ENCODE data around the gene SMR3A. TPM values are rescaled to one million over a fixed set of nuclear protein-coding genes. Genes with fewer than 3 reads are reported as not detected.

Gene SMR3A
- polyA plus RNA-seq, 1 of the 3 experiments (the other 2 are of a cell fraction) = not detected

DNA sequence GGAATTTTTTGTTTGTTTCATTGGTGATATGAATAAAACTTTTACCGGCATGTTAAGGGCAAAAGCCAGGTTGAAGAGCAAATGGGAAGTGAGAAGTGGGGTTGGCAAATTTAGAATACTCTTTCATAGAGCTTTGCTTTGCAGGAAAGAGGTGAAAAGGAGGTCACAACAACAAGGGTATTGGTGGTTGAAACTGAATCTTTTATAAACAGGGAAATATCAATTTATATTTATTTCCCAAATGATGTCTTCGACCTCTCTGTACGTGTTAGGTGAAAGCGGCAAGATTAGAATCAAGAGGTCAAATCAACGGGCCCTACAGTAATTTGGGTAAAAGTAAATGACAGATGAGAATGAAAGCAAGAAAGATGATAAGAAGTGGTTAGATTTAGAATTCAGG is 3.4 kb downstream of the SMR3A start:
- WGBS (ENCODE audit: low lambda C conversion rate) = 23% methylated on average over 5 of the region's 5 CpGs
- Histone ChIP-seq H3K9me3 (no peaks in the 10 kb centered on the region), H3K27me3 (ENCODE audit: insufficient read depth) (no peaks in the 10 kb centered on the region), H3K27ac (ENCODE audit: low read depth in 2 of 2, low read length in 1 of 2) (no peak overlapping the region), H4K20me1 (ENCODE audit: insufficient read depth) (no peaks in the 10 kb centered on the region), H3K9me2 (no peaks in the 10 kb centered on the region), H3K4me2 (no peak overlapping the region), H3K4me3 (ENCODE audit: low read depth in 2 of 2, low read length in 1 of 2) (no peak overlapping the region), H3F3A (replicated peaks; ENCODE audit: insufficient read depth) (no peaks in the 10 kb centered on the region), H3K79me2 (ENCODE audit: insufficient read depth) (no peaks in the 10 kb centered on the region), H3K36me3 (replicated peaks in 1 of 2; ENCODE audit: control insufficient read depth in 1 of 2, insufficient read depth in 2 of 2, low read length in 1 of 2) (no peaks in the 10 kb centered on the region), H3K9ac (no peak overlapping the region), H3K4me1 (ENCODE audit: control insufficient read depth in 1 of 2, insufficient read depth in 2 of 2, low read depth in 1 of 2, low read length in 1 of 2) (no peaks in the 10 kb centered on the region), H2AFZ (ENCODE audit: low read depth) (no peak overlapping the region)
- no peak for DNase-seq
- TF ChIP-seq FOSL2 (IDR thresholded peaks at IDR 0.05; ENCODE audit: borderline replicate concordance, low read depth) (no peak), EZH2phosphoT487 (IDR thresholded peaks at IDR 0.05; ENCODE audit: borderline replicate concordance, low read depth) (no peak), YY1 (IDR thresholded peaks at IDR 0.05; ENCODE audit: low read depth) (no peak), CHD2 (IDR thresholded peaks at IDR 0.05; ENCODE audit: low read length, partially characterized antibody) (no peak), FOXJ3 (CRISPR knock-in tag; IDR thresholded peaks at IDR 0.05) (no peak), GABPA (IDR thresholded peaks at IDR 0.05; ENCODE audit: low read depth) (no peak)
- TF ChIP-seq, protein P1, sequence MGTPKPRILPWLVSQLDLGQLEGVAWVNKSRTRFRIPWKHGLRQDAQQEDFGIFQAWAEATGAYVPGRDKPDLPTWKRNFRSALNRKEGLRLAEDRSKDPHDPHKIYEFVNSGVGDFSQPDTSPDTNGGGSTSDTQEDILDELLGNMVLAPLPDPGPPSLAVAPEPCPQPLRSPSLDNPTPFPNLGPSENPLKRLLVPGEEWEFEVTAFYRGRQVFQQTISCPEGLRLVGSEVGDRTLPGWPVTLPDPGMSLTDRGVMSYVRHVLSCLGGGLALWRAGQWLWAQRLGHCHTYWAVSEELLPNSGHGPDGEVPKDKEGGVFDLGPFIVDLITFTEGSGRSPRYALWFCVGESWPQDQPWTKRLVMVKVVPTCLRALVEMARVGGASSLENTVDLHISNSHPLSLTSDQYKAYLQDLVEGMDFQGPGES (IDR thresholded peaks at IDR 0.05; ENCODE audit: low read depth, low read length) = no peak
- TF ChIP-seq, protein P2, sequence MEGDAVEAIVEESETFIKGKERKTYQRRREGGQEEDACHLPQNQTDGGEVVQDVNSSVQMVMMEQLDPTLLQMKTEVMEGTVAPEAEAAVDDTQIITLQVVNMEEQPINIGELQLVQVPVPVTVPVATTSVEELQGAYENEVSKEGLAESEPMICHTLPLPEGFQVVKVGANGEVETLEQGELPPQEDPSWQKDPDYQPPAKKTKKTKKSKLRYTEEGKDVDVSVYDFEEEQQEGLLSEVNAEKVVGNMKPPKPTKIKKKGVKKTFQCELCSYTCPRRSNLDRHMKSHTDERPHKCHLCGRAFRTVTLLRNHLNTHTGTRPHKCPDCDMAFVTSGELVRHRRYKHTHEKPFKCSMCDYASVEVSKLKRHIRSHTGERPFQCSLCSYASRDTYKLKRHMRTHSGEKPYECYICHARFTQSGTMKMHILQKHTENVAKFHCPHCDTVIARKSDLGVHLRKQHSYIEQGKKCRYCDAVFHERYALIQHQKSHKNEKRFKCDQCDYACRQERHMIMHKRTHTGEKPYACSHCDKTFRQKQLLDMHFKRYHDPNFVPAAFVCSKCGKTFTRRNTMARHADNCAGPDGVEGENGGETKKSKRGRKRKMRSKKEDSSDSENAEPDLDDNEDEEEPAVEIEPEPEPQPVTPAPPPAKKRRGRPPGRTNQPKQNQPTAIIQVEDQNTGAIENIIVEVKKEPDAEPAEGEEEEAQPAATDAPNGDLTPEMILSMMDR (IDR thresholded peaks at IDR 0.05) = no peak
- ChIA-PET POLR2A (no interaction called here), CTCF (interaction anchor here (1.1 kb wide), 1 partner anchor 12 kb away, joined by 3 read pairs; no protein-coding TSS in a partner anchor)

GRCh38 chr4:70365479-70365878 is 4.9 kb downstream of the SMR3A start:
- CTCF ChIA-PET = interaction anchor here (0.6 to 0.8 kb wide), 2 partner anchors 21 to 27 kb away, joined by 3 to 4 read pairs; no protein-coding TSS in a partner anchor
- WGBS (ENCODE audit: low lambda C conversion rate) = 3% methylated on average over 2 of the region's 2 CpGs
- POLR2A ChIA-PET = no interaction called here
- Histone ChIP-seq H4K20me1 (ENCODE audit: insufficient read depth) (no peaks in the 10 kb centered on the region), H3K4me3 (ENCODE audit: low read depth in 2 of 2, low read length in 1 of 2) (no peak overlapping the region), H3K27me3 (ENCODE audit: insufficient read depth) (no peaks in the 10 kb centered on the region), H3K4me2 (no peak overlapping the region), H3K9me3 (no peaks in the 10 kb centered on the region), H3K4me1 (ENCODE audit: control insufficient read depth in 1 of 2, insufficient read depth in 2 of 2, low read depth in 1 of 2, low read length in 1 of 2) (no peaks in the 10 kb centered on the region), H3K9ac (no peak overlapping the region), H3F3A (replicated peaks; ENCODE audit: insufficient read depth) (no peaks in the 10 kb centered on the region), H3K36me3 (replicated peaks in 1 of 2; ENCODE audit: control insufficient read depth in 1 of 2, insufficient read depth in 2 of 2, low read length in 1 of 2) (no peaks in the 10 kb centered on the region), H3K27ac (ENCODE audit: low read depth in 2 of 2, low read length in 1 of 2) (no peak overlapping the region), H2AFZ (ENCODE audit: low read depth) (no peak overlapping the region), H3K79me2 (ENCODE audit: insufficient read depth) (no peaks in the 10 kb centered on the region), H3K9me2 (no peaks in the 10 kb centered on the region)
- no peak for TF ChIP-seq ELF1 (IDR thresholded peaks at IDR 0.05)
- no peak for TF ChIP-seq JUND (IDR thresholded peaks at IDR 0.05)
- TF ChIP-seq FOSL2 (IDR thresholded peaks at IDR 0.05; ENCODE audit: borderline replicate concordance, low read depth) = no peak
- TF ChIP-seq NRF1 (IDR thresholded peaks at IDR 0.05; ENCODE audit: low read depth, low read length) = no peak
- no peak for TF ChIP-seq FOXJ3 (CRISPR knock-in tag; IDR thresholded peaks at IDR 0.05)
- TF ChIP-seq EP300 (IDR thresholded peaks at IDR 0.05; ENCODE audit: borderline replicate concordance in 1 of 2, low read depth in 1 of 2, low read length in 1 of 2) = no peak
- TF ChIP-seq POLR2AphosphoS5 (IDR thresholded peaks at IDR 0.05; ENCODE audit: low read depth, low read length) = no peak
- no peak for TF ChIP-seq NFIC (IDR thresholded peaks at IDR 0.05; ENCODE audit: borderline replicate concordance)
- DNase-seq = no peak
